Neuron (in vitro differentiated cells): ENCODE measurements around the gene SALL1.

ENCODE experiments used
- H2AFZ ChIP-seq: one replicate; pipeline ENCODE4 v1.6.1; 2013; ENCODE audit warnings: low read depth, mild to moderate bottlenecking, inconsistent platforms, low read length, moderate library complexity
- H3K27me3 ChIP-seq: one replicate; pipeline ENCODE4 v1.6.1; 2013; ENCODE audit warnings: low read length; ENCODE audit not compliant: insufficient read depth
- H3K36me3 ChIP-seq: one replicate; pipeline ENCODE4 v1.6.1; 2013; ENCODE audit warnings: low read length; ENCODE audit not compliant: insufficient read depth
- H3K4me1 ChIP-seq: one replicate; pipeline ENCODE4 v1.6.1; 2013; ENCODE audit warnings: low read length; ENCODE audit not compliant: insufficient read depth
- H3K4me3 ChIP-seq: 2 replicates; pipeline ENCODE4 v1.5.1; 2013; ENCODE audit warnings: mild to moderate bottlenecking, low read length, moderate library complexity
- H3K9me3 ChIP-seq: one replicate; pipeline ENCODE4 v1.6.1; 2013; ENCODE audit warnings: low read length

Gene SALL1

DNA sequence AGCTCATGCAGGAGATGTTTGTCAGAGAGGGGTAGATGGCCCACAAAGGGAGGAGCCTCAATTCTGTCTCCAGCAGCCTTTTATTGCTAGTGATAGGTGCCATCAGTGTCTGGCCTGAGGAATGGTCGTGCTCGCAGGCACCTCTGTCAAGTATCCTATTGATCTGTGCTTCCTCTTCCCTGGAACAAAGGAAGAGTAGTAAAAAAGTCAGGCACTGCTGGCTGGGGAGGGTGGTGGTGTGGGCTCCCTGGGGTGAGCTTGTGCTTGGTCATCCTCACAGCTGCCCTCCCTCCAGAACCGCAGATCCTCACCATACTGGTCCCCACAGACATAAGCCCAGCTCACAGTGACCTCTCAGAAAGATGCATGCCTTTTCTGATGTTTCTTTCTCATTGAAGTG, 15.0 kb upstream of the SALL1 start:
- Histone ChIP-seq H3K4me1 (no peaks in the 10 kb centered on the region), H3K9me3 (peaks cover 3% of the 10 kb centered on the region), H3K4me3 (no peak overlapping the region), H3K36me3 (no peaks in the 10 kb centered on the region), H2AFZ (no peak overlapping the region), H3K27me3 (no peaks in the 10 kb centered on the region)

- H3K4me1 ChIP-seq: no peaks in the 10 kb centered on the region
These were observed 14.0 kb upstream of the SALL1 start for GRCh38 chr16:51165043-51165442.

GRCh38 chr16:51164574-51164973, 13.5 kb upstream of the SALL1 start:
- no peaks in the 10 kb centered on the region for H3K36me3 ChIP-seq
- no peaks in the 10 kb centered on the region for H3K4me1 ChIP-seq
- H3K9me3 ChIP-seq: no peaks in the 10 kb centered on the region

More at GRCh38 chr16:51165043-51165442, 14.0 kb upstream of the SALL1 start:
- Histone ChIP-seq H2AFZ (no peak overlapping the region), H3K36me3 (no peaks in the 10 kb centered on the region), H3K9me3 (no peaks in the 10 kb centered on the region), H3K27me3 (no peaks in the 10 kb centered on the region), H3K4me3 (no peak overlapping the region)

DNA sequence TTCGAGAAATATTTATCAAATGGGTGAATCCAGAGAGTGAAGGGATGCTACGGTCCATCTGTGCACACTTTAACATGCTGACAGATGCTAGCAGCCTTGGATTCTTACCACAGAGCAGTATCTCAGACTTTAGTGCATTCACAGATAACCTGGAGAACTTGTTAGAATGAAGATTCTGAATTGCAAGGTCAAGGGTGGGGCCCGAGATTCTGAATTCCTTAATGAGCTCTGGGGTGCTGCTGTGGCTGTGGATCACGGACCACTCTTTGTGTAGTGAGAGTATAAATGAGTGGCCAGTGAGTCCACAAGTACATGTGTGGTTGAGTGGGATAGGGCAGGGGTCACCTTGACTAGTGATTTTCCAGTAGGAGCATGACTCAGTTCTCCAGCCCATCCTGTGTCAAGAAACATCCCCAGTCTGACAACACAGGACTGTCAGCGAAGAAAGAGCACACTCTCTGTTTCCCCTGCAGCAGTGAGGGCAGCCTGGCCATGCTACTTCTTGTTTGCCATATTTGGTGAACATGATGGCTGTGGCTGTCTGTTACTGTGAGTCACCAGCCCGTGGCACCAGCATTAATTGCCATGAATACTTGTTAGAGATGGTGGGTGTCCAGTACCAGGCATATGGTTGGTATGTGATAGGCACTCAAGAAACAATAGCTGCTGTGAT, 13.0 kb upstream of the SALL1 start:
- Histone ChIP-seq H3K9me3 (no peaks in the 10 kb centered on the region), H3K4me3 (no peak overlapping the region), H2AFZ (no peak overlapping the region), H3K4me1 (no peaks in the 10 kb centered on the region), H3K27me3 (no peaks in the 10 kb centered on the region), H3K36me3 (no peaks in the 10 kb centered on the region)

More at GRCh38 chr16:51164574-51164973, 13.5 kb upstream of the SALL1 start:
- Histone ChIP-seq H3K4me3 (no peak overlapping the region), H2AFZ (no peak overlapping the region), H3K27me3 (no peaks in the 10 kb centered on the region)

- Histone ChIP-seq H2AFZ (no peak overlapping the region), H3K36me3 (no peaks in the 10 kb centered on the region), H3K4me1 (no peaks in the 10 kb centered on the region), H3K4me3 (no peak overlapping the region), H3K9me3 (no peaks in the 10 kb centered on the region), H3K27me3 (no peaks in the 10 kb centered on the region)
These were observed 12.3 kb upstream of the SALL1 start for GRCh38 chr16:51163366-51163765.

DNA sequence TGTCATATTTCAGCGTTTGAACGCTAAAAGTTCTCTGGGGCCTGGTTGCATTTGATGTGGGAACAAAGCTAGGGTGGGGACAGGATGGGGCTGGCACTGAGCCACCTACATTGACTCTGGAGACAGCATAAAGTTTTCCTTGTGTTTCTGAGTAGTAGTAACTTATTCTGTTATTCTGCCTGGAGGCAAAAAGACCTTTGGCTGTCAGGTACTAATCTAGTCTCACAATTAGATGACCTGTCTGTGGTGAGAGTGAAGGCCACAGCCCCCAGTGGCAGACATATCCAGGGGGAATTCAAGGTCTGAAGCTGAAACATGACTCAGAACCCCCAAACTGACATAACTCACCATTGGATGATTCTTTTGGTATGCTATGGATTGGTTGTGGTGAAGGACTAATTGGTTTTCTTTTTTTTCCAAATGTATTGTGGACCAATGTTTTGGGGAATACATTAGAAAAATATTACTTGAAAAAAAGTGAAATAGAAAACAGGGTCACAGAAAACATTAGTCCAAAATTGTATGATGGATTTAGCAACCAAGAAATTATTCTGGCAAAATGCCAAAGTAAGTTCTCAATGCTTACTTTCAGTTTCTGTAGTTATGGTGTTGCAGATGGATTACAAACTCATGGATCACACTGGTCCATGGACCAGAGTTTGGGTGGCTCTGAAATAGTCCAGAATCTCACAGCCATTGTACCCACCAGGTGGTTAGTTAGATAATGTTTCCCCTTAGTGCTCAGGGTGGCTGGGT, 10.5 kb upstream of the SALL1 start:
- H3K4me1 ChIP-seq: peaks cover 6% of the 10 kb centered on the region
- H3K27me3 ChIP-seq: no peaks in the 10 kb centered on the region
- H3K9me3 ChIP-seq: no peaks in the 10 kb centered on the region
- H2AFZ ChIP-seq: no peak overlapping the region
- no peaks in the 10 kb centered on the region for H3K36me3 ChIP-seq
- H3K4me3 ChIP-seq: no peak overlapping the region

GRCh38 chr16:51159865-51160264, 8.8 kb upstream of the SALL1 start:
- Histone ChIP-seq H3K36me3 (no peaks in the 10 kb centered on the region), H3K9me3 (no peaks in the 10 kb centered on the region), H3K27me3 (no peaks in the 10 kb centered on the region), H3K4me1 (peaks cover 10% of the 10 kb centered on the region), H3K4me3 (no peak overlapping the region), H2AFZ (no peak overlapping the region)

GRCh38 chr16:51159296-51159695, 8.2 kb upstream of the SALL1 start:
- H3K27me3 ChIP-seq: no peaks in the 10 kb centered on the region
- H3K4me3 ChIP-seq: no peak overlapping the region
- H3K9me3 ChIP-seq: no peaks in the 10 kb centered on the region
- no peaks in the 10 kb centered on the region for H3K36me3 ChIP-seq
- no peak overlapping the region for H2AFZ ChIP-seq
- H3K4me1 ChIP-seq: peaks cover 10% of the 10 kb centered on the region

DNA sequence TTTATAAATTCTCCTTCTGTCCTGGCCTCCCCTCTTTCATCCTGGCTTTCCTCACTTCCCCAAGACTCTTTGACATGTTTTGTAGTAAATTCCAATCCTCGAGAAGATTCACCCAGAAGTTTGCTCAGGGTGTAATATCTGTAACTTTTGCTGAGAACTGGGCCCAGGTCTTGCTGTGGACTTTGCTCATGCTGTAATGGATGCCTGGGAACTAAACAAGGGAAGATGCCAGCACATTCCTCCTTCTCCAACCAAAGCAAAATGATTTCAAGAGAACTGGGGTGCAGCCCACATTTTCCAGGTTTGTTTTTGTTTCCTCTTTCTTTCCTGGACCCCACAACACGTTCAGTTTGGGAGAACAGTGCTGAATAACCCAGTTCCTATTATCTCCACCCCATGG, 6.6 kb upstream of the SALL1 start:
- Histone ChIP-seq H3K36me3 (no peaks in the 10 kb centered on the region), H3K4me1 (peaks cover 15% of the 10 kb centered on the region), H3K4me3 (no peak overlapping the region), H2AFZ (no peak overlapping the region), H3K27me3 (no peaks in the 10 kb centered on the region), H3K9me3 (no peaks in the 10 kb centered on the region)

GRCh38 chr16:51156807-51157200, 5.7 kb upstream of the SALL1 start:
- no peaks in the 10 kb centered on the region for H3K9me3 ChIP-seq
- H3K4me3 ChIP-seq: no peak overlapping the region
- H2AFZ ChIP-seq: no peak overlapping the region
- H3K36me3 ChIP-seq: no peaks in the 10 kb centered on the region
- peaks cover 15% of the 10 kb centered on the region for H3K4me1 ChIP-seq
- no peaks in the 10 kb centered on the region for H3K27me3 ChIP-seq

GRCh38 chr16:51155820-51156806, 5.0 kb upstream of the SALL1 start:
- Histone ChIP-seq H3K27me3 (no peaks in the 10 kb centered on the region), H3K9me3 (no peaks in the 10 kb centered on the region)

GRCh38 chr16:51155199-51155607, 4.1 kb upstream of the SALL1 start:
- Histone ChIP-seq H3K36me3 (no peaks in the 10 kb centered on the region), H3K4me1 (peaks cover 15% of the 10 kb centered on the region), H3K27me3 (no peaks in the 10 kb centered on the region), H2AFZ (no peak overlapping the region), H3K9me3 (no peaks in the 10 kb centered on the region), H3K4me3 (no peak overlapping the region)

More at GRCh38 chr16:51155820-51156806, 5.0 kb upstream of the SALL1 start:
- no peaks in the 10 kb centered on the region for H3K36me3 ChIP-seq
- H2AFZ ChIP-seq: no peak overlapping the region
- H3K4me1 ChIP-seq: peaks cover 15% of the 10 kb centered on the region
- H3K4me3 ChIP-seq: peak overlapping the region; percentile 29
